ENCODE measurements around the gene CHN2. TPM values are rescaled to one million over a fixed set of nuclear protein-coding genes. Genes with fewer than 3 reads are reported as not detected.
"Not testable (repeated sequence)": the region's sequence is repeated elsewhere in the genome, so short reads cannot be mapped to it uniquely, and the experiment has no call there.

The CHN2 gene
- total RNA-seq, 2 donors from 2014 or later = 4.1 to 4.8 TPM

DNA sequence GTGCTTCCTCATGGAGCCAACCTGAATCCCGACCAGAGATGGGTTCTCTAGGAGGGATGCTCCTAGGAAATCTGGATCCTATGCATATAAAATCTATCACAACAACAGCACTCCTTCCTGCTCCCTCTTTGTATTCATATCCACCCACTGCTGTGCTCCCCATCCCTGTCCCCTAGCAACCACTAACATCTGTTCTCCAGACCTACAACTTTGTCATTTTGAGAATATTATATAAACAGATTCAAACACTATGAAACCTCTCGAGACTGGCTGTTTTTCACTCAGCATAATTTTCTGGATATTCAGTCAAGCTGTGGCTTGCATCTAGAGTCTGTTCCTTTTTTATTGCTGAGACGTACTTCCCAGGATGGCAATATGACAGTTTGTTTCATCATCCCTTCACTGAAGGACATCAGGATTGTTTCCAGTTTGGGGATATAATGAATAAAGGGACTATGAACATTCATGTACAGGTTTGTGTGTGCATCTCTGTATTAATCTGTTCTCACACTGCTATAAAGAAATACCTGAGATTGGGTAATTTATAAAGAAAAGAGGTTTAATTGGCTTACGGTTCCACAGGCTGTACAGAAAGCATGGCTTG is 333.0 kb downstream of the CHN2 start:
- ATAC-seq (no peak), DNase-seq (no peak)

DNA sequence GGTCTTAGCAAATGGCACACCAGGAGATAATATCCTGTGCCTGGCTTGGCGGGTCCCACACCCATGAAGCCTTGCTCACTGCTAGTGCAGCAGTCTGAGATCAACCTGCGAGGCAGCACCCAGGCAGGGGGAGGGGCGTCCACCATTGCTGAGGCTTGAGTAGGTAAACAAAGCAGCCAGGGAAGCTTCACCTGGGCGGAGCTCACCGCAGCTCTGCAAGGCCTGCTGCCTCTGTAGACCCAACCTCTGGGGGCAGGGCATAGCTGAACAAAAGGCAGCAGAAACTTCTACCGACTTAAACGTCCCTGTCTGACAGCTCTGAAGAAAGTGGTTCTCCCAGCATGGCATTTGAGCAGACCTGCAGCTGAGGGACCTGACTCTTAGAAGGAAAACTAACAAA is 334.0 kb downstream of the CHN2 start:
- ATAC-seq; intact Hi-C loops (cut with DNase I); DNase-seq: not testable (repeated sequence)

More for the DNA sequence above, 333.0 kb downstream of the CHN2 start:
- intact Hi-C loops (cut with DNase I) = no loop called here

Other genes starting within 250 kb of the CHN2 start
- gene TRIL, start 236.4 kb upstream of the CHN2 start, total RNA-seq = 1 to 10 TPM; 3.9 to 6.0 TPM
- 10 to 100 TPM; 12.8 to 15.3 TPM for gene CPVL, start 48.2 kb upstream of the CHN2 start, total RNA-seq